ENCODE results near the gene TAB2.

DNA sequence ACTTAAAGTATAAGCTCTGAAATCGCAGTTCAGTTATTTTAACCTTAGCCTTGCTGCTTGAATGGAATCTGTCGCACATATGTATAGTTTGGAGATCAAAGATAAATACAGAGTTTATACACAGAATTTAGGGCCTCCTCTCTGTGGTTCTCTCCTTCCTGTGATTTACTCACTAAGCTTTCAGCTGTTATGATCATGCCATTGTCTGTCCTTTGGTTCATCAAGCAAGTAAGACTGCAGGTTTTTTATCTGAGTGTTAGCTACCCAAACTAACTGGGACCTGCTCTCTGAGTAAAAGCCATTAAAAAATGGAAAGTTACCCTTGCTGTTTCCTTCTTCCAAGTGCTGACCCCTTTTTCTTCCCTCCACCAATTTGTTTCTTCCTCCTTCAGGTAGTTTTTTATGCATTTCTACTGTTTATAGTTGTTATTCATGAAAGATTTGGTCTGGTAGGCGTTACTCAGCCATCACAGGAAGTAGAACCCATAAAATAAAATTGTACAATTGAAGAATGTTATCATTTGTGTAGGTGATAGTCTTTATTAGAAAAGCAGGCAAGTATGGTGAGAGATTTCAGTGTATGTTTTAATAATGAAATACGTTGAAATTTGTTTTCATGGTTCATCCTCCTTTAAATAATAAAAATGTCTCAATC, 48.9 kb downstream of the TAB2 start:
- no peak for TF ChIP-seq REST (tag by site-specific recombination; IDR thresholded peaks at IDR 0.05)
- no peak for TF ChIP-seq CTCF (tag by site-specific recombination; IDR thresholded peaks at IDR 0.05)
